LHCN-M2 (cell line): ENCODE results near the gene RS1. TPM values are rescaled to one million over a fixed set of nuclear protein-coding genes. Genes with fewer than 3 reads are reported as not detected.

Experiments
- DNase-seq: peaks from one replicate; pipeline ENCODE4 v3.0.0-alpha.2; 2012; ENCODE audit warnings: low read depth
- polyA plus RNA-seq: library from polyadenylated mRNA; unstranded; fragments of >200 nt; gene quantifications from one replicate; pipeline ENCODE4 v1.2.1, GENCODE V29; 2012; ENCODE audit warnings: missing spikeins
- total RNA-seq: library from RNA; depleted of rRNA; stranded (reverse); fragments of >200 nt; gene quantifications from 2 replicates; pipeline ENCODE4 v1.2.3, GENCODE V29; 2014; rRNA removed

Gene RS1
- total RNA-seq, result not detected in 2 replicates
- polyA plus RNA-seq, result not detected

- DNase-seq, result no peak
These were observed at the start of gene RS1 for GRCh38 chrX:18672008-18672407. RS1 (minus strand) TSS chrX:18672108; CDS start chrX:18672068, 40 bp downstream.

GRCh38 chrX:18719852-18720251 lies 47.9 kb upstream of the RS1 start:
- no peak for DNase-seq

- no peak for DNase-seq
These were observed 43.0 kb upstream of the RS1 start for GRCh38 chrX:18714910-18715309.

- no peak for DNase-seq
These were observed 37.9 kb upstream of the RS1 start for GRCh38 chrX:18709833-18710232.

DNA sequence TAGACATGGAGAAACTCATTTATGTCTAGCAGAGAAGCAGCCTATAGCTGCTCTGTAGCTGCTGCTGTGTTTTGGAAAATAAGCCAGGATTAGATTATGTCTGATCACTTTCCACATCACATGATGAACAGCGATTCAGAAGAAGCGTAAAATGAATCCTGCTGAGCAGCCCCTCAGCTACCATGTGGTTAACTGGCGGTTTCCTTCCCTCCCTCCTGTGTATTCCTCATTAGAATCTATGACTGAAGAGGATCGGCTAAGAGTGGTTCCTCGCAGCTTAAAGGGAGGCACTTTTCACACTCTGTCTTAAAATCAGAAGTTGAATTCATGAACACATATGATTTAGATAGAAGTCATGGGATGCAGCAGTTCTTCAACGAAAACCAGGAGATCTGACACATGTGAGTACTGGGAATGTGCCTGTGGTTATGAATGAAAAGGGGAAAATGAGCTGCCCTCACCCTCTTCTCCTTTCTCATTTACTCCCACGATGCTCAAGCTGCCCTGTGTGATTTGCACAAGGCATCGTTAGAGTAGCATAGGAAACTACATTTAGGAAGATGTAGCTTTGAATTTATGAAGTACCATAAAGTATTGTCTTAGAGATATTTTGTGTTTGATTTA lies 35.6 kb upstream of the RS1 start, which contains the start of gene PPEF1:
PPEF1 (plus strand) TSS at position 220 of the 624 bp plus-strand sequence; CDS start at position 356, 136 bp downstream.
- DNase-seq, result no peak

DNA sequence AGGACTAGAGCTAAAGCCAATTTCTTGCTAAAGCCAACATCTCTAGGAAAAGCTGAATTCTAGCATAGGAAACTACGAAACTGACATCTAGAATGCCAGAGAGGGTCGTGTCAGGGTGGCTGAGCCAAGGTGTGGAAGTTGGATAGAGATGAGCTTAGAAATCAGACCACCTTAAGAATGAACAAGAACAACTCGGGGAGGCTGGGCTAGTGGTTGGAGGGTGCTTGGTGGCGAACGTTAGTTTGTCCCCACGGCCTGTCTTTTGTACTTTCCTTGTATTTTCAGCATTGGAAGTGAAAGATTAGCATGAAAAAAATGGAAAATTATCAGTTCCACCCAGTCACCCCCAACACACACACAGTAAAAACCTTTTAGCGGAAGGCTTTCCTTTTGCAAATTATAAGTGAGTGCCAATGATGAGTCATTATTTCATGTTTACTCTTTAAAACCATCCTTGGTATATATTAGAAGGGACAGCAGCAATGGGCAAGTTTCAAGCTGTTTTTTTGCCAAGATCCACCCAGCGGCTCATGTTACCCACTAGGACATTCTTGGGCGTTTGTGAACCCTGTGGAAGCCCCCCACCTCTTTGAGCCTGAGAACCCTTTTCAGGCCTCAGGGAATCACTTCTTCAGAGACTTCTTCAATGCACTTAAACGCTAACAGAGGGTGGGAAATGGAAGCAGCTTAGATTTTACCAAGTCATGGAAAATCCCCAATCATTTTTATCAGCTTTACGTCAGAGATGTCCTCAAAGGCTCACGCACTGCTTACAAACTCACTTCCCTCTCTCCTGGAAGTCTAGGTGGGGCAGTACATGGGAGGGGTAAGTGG lies 30.7 kb upstream of the RS1 start:
- DNase-seq, result peak; percentile 29

GRCh38 chrX:18701621-18702361 lies 29.9 kb upstream of the RS1 start:
- DNase-seq, result peak; percentile 30

GRCh38 chrX:18698737-18699650 lies 27.1 kb upstream of the RS1 start:
- DNase-seq, result no peak

- DNase-seq, result no peak
These were observed 24.7 kb upstream of the RS1 start for GRCh38 chrX:18696653-18697052.

GRCh38 chrX:18692541-18692940 lies 20.6 kb upstream of the RS1 start:
- no peak for DNase-seq

DNA sequence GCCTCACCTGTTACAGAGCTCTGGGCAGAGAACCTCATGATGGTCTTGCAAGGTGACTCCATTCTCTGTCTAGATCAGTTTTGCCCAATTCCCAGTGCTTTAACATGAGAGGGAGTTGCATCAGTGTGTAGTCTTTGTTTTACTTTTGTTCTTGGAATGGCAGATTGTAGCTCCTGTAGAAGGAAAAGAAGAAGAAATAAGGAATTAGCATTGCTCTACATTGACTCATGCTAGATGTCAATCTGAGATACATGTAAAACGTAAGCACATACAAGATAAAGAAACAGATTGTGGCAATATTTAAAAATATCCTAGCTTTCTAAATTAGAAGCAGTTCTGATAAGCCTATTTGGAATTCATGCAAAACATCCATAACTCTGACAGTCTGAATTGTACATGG lies 19.5 kb upstream of the RS1 start:
- no peak for DNase-seq

GRCh38 chrX:18687856-18688495 lies 16.1 kb upstream of the RS1 start:
- DNase-seq, result no peak

DNA sequence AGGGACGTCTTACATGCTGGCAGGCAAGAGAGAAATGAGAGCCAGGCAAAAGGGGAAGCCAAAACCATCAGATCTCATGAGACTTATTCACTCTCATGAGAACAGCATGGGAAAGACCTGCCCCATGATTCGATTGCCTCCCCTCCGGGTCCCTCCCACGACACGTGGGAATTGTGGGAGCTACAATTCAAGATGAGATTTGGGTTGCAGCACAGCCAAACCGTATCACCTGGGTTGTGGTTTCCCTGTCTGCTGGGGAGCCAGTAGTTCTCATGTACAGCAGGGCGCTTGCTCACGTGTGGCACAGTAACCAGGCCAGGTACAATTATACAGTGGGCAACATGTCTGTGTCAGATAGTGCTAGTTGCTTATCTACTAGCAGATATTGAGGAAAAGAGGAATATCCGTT lies 11.1 kb upstream of the RS1 start:
- no peak for DNase-seq

- DNase-seq, result no peak
These were observed 10.1 kb upstream of the RS1 start for GRCh38 chrX:18681996-18682395.

GRCh38 chrX:18677161-18677869 lies 5.4 kb upstream of the RS1 start:
- DNase-seq, result no peak

DNA sequence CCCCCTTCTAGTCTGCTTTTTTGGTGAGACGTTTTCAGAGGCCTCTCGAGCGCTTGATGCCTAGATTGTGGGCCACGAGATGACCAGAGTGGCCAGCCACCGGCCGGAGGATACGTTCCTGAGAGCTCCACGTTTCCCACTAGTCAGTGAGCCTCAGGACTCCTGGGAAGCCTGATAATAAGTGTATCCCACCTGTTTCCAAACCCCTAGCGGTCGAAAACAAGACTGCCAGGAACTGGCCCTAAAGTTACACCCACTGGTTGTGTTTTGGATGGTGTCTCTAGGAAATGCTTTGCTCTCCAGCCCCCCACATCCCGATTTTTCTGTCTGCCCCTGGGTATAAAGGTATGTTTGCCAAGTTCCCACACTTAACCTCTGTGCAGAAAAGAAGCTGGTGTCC lies 4.6 kb upstream of the RS1 start:
- DNase-seq, result peak; percentile 21

- DNase-seq, result no peak
These were observed 4.1 kb upstream of the RS1 start for GRCh38 chrX:18676050-18676449.

- peak; percentile 58 for DNase-seq
These were observed 3.2 kb upstream of the RS1 start for GRCh38 chrX:18674788-18675735.

DNA sequence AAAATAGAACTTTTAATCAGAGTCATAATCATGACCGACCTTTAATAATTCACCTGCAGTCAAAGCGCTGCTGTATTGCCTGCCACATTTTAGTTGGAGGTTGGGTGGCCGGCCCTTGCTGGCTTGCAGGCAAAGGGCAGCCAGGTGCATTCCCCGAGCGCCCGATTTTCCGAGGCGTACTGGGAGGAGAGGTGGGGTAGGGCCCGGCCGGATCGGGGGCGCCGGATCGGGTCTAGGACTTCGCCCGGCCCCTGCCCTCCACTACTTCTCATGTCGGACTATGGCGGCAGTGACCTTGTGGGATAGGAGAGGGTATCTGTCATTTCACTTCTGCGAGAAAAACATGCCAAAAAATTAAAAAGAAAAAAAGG lies 2.5 kb upstream of the RS1 start:
- DNase-seq, result no peak
